Measurements from ENCODE around the gene MT1HL1.
"Not testable (repeated sequence)": the region's sequence is repeated elsewhere in the genome, so short reads cannot be mapped to it uniquely, and the experiment has no call there.

Gene MT1HL1

DNA sequence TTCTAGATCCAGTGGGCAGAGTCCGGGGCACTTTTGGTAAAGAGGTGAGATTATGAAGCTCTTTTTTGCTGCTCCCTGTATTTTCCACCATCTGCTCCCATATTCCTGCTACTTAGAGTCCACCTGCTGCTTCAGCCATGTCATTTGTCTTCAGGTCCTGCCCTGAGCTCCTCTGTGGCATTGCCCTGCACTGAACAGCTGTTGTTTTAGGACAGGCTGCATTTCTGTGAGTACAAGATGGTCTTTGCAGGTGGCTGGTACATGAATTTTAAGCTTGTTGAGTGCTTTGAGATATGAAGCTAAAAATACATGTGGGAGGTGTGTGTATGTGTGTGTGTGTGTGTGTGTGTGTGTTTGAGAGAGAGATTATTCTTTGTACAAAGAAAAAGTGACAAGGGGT, 21.9 kb downstream of the MT1HL1 start:
- Histone ChIP-seq H3K36me3 (ENCODE audit: control insufficient read depth, insufficient read depth, low read length) (no peaks in the 10 kb centered on the region), H3K27me3 (ENCODE audit: insufficient read depth, low read length, poor library complexity) (no peaks in the 10 kb centered on the region)
- DNase-seq: no peak

GRCh38 chr1:236981431-236981830, 22.8 kb downstream of the MT1HL1 start:
- not testable (repeated sequence) for H3K27ac ChIP-seq (ENCODE audit: low read depth, low read length); DNase-seq; H3K4me2 ChIP-seq (ENCODE audit: low read length); H3K36me3 ChIP-seq (ENCODE audit: control insufficient read depth, insufficient read depth, low read length); H3K4me1 ChIP-seq (ENCODE audit: control insufficient read depth, low read depth, low read length); H4K8ac ChIP-seq (ENCODE audit: low read depth, low read length); H2BK5ac ChIP-seq (ENCODE audit: low read length); H3K79me1 ChIP-seq (ENCODE audit: low read length); H3K18ac ChIP-seq (ENCODE audit: low read length); H3K56ac ChIP-seq (ENCODE audit: low read length); H3K27me3 ChIP-seq (ENCODE audit: insufficient read depth, low read length, poor library complexity); H2BK120ac ChIP-seq (ENCODE audit: low read depth, low read length); H4K5ac ChIP-seq (ENCODE audit: low read length); H3K9ac ChIP-seq (ENCODE audit: low read length); H3K4ac ChIP-seq (ENCODE audit: low read depth, low read length); H2BK15ac ChIP-seq (replicated peaks; ENCODE audit: low read depth); H3K23ac ChIP-seq (ENCODE audit: low read length); H3K79me2 ChIP-seq (ENCODE audit: control insufficient read depth, insufficient read depth, low read length); H3K4me3 ChIP-seq (ENCODE audit: low read length); H2AK5ac ChIP-seq (ENCODE audit: low read length)
- WGBS (ENCODE audit: extremely low coverage, insufficient coverage, low lambda C conversion rate): no CpG with 5 or more reads among the region's 20 CpGs

More for the DNA sequence above, 21.9 kb downstream of the MT1HL1 start:
- H3K4ac ChIP-seq (ENCODE audit: low read depth, low read length): no peak overlapping the region
- no peak overlapping the region for H2BK120ac ChIP-seq (ENCODE audit: low read depth, low read length)
- WGBS (ENCODE audit: extremely low coverage, insufficient coverage, low lambda C conversion rate): no CpG with 5 or more reads among the region's 1 CpG
- no peak overlapping the region for H3K23ac ChIP-seq (ENCODE audit: low read length)
- no peak overlapping the region for H4K5ac ChIP-seq (ENCODE audit: low read length)
- no peak overlapping the region for H2BK15ac ChIP-seq (replicated peaks; ENCODE audit: low read depth)
- no peak overlapping the region for H3K56ac ChIP-seq (ENCODE audit: low read length)
- H3K18ac ChIP-seq (ENCODE audit: low read length): no peak overlapping the region
- no peaks in the 10 kb centered on the region for H3K79me2 ChIP-seq (ENCODE audit: control insufficient read depth, insufficient read depth, low read length)
- no peaks in the 10 kb centered on the region for H3K4me1 ChIP-seq (ENCODE audit: control insufficient read depth, low read depth, low read length)
- H3K4me3 ChIP-seq (ENCODE audit: low read length): no peak overlapping the region
- no peak overlapping the region for H3K9ac ChIP-seq (ENCODE audit: low read length)
- H2BK5ac ChIP-seq (ENCODE audit: low read length): no peak overlapping the region
- no peaks in the 10 kb centered on the region for H3K79me1 ChIP-seq (ENCODE audit: low read length)
- no peak overlapping the region for H2AK5ac ChIP-seq (ENCODE audit: low read length)
- no peak overlapping the region for H3K27ac ChIP-seq (ENCODE audit: low read depth, low read length)
- no peak overlapping the region for H4K8ac ChIP-seq (ENCODE audit: low read depth, low read length)
- no peak overlapping the region for H3K4me2 ChIP-seq (ENCODE audit: low read length)

GRCh38 chr1:236980673-236981072, 23.6 kb downstream of the MT1HL1 start:
- WGBS (ENCODE audit: extremely low coverage, insufficient coverage, low lambda C conversion rate): no CpG with 5 or more reads among the region's 6 CpGs
- Histone ChIP-seq H3K4me3 (ENCODE audit: low read length) (no peak overlapping the region), H3K79me2 (ENCODE audit: control insufficient read depth, insufficient read depth, low read length) (no peaks in the 10 kb centered on the region), H3K56ac (ENCODE audit: low read length) (no peak overlapping the region), H2BK120ac (ENCODE audit: low read depth, low read length) (no peak overlapping the region), H3K36me3 (ENCODE audit: control insufficient read depth, insufficient read depth, low read length) (no peaks in the 10 kb centered on the region), H2BK15ac (replicated peaks; ENCODE audit: low read depth) (no peak overlapping the region), H3K9ac (ENCODE audit: low read length) (no peak overlapping the region), H3K4ac (ENCODE audit: low read depth, low read length) (no peak overlapping the region), H3K79me1 (ENCODE audit: low read length) (no peaks in the 10 kb centered on the region), H3K4me2 (ENCODE audit: low read length) (no peak overlapping the region), H2BK5ac (ENCODE audit: low read length) (no peak overlapping the region), H3K27ac (ENCODE audit: low read depth, low read length) (no peak overlapping the region), H3K18ac (ENCODE audit: low read length) (no peak overlapping the region), H4K8ac (ENCODE audit: low read depth, low read length) (no peak overlapping the region), H3K23ac (ENCODE audit: low read length) (no peak overlapping the region), H4K5ac (ENCODE audit: low read length) (no peak overlapping the region), H3K27me3 (ENCODE audit: insufficient read depth, low read length, poor library complexity) (no peaks in the 10 kb centered on the region), H3K4me1 (ENCODE audit: control insufficient read depth, low read depth, low read length) (no peaks in the 10 kb centered on the region), H2AK5ac (ENCODE audit: low read length) (no peak overlapping the region)
- no peak for DNase-seq

GRCh38 chr1:236979149-236979900, 24.9 kb downstream of the MT1HL1 start:
- no peaks in the 10 kb centered on the region for H3K79me2 ChIP-seq (ENCODE audit: control insufficient read depth, insufficient read depth, low read length)
- H2AK5ac ChIP-seq (ENCODE audit: low read length): no peak overlapping the region
- DNase-seq: no peak
- WGBS (ENCODE audit: extremely low coverage, insufficient coverage, low lambda C conversion rate): no CpG with 5 or more reads among the region's 13 CpGs
- no peak overlapping the region for H3K4ac ChIP-seq (ENCODE audit: low read depth, low read length)
- no peak overlapping the region for H3K27ac ChIP-seq (ENCODE audit: low read depth, low read length)
- H3K36me3 ChIP-seq (ENCODE audit: control insufficient read depth, insufficient read depth, low read length): no peaks in the 10 kb centered on the region
- H2BK5ac ChIP-seq (ENCODE audit: low read length): no peak overlapping the region
- H3K18ac ChIP-seq (ENCODE audit: low read length): no peak overlapping the region
- no peak overlapping the region for H3K4me2 ChIP-seq (ENCODE audit: low read length)
- no peak overlapping the region for H3K9ac ChIP-seq (ENCODE audit: low read length)
- no peak overlapping the region for H3K23ac ChIP-seq (ENCODE audit: low read length)
- no peak overlapping the region for H2BK15ac ChIP-seq (replicated peaks; ENCODE audit: low read depth)
- no peak overlapping the region for H4K8ac ChIP-seq (ENCODE audit: low read depth, low read length)
- H3K27me3 ChIP-seq (ENCODE audit: insufficient read depth, low read length, poor library complexity): no peaks in the 10 kb centered on the region
- no peak overlapping the region for H4K5ac ChIP-seq (ENCODE audit: low read length)
- no peak overlapping the region for H3K56ac ChIP-seq (ENCODE audit: low read length)
- no peak overlapping the region for H2BK120ac ChIP-seq (ENCODE audit: low read depth, low read length)
- H3K4me3 ChIP-seq (ENCODE audit: low read length): no peak overlapping the region
- no peaks in the 10 kb centered on the region for H3K79me1 ChIP-seq (ENCODE audit: low read length)
- H3K4me1 ChIP-seq (ENCODE audit: control insufficient read depth, low read depth, low read length): no peaks in the 10 kb centered on the region

DNA sequence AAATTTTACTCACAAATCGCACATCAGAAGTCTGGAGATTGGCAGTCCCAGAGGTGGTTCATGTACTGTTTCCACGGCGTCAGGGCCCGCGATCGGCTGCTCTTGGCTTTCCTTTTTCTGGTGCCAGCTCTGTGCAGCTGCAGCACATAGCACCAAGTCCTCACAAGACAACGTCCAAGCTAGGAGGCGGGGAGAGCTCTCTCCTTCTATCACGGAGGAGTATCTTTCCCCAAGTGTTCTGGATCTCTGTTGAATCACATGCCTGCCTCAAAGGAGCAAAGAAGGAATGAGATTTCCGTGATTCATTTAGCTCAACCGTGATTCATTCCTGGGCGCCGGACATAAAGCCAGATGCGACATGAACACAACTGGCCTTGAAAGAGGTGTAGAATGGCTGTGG, 25.5 kb downstream of the MT1HL1 start:
- H3K56ac ChIP-seq (ENCODE audit: low read length): no peak overlapping the region
- H2BK120ac ChIP-seq (ENCODE audit: low read depth, low read length): no peak overlapping the region
- no peaks in the 10 kb centered on the region for H3K79me2 ChIP-seq (ENCODE audit: control insufficient read depth, insufficient read depth, low read length)
- no peak overlapping the region for H3K9ac ChIP-seq (ENCODE audit: low read length)
- no peak overlapping the region for H4K8ac ChIP-seq (ENCODE audit: low read depth, low read length)
- H3K36me3 ChIP-seq (ENCODE audit: control insufficient read depth, insufficient read depth, low read length): no peaks in the 10 kb centered on the region
- DNase-seq: no peak
- H2BK5ac ChIP-seq (ENCODE audit: low read length): no peak overlapping the region
- no peak overlapping the region for H3K23ac ChIP-seq (ENCODE audit: low read length)
- no peak overlapping the region for H3K4me2 ChIP-seq (ENCODE audit: low read length)
- no peak overlapping the region for H2AK5ac ChIP-seq (ENCODE audit: low read length)
- no peak overlapping the region for H3K18ac ChIP-seq (ENCODE audit: low read length)
- no peaks in the 10 kb centered on the region for H3K27me3 ChIP-seq (ENCODE audit: insufficient read depth, low read length, poor library complexity)
- no CpG with 5 or more reads among the region's 14 CpGs for WGBS (ENCODE audit: extremely low coverage, insufficient coverage, low lambda C conversion rate)
- no peak overlapping the region for H3K4me3 ChIP-seq (ENCODE audit: low read length)
- H3K27ac ChIP-seq (ENCODE audit: low read depth, low read length): no peak overlapping the region
- H2BK15ac ChIP-seq (replicated peaks; ENCODE audit: low read depth): no peak overlapping the region
- no peaks in the 10 kb centered on the region for H3K79me1 ChIP-seq (ENCODE audit: low read length)
- no peak overlapping the region for H3K4ac ChIP-seq (ENCODE audit: low read depth, low read length)
- no peak overlapping the region for H4K5ac ChIP-seq (ENCODE audit: low read length)
- H3K4me1 ChIP-seq (ENCODE audit: control insufficient read depth, low read depth, low read length): no peaks in the 10 kb centered on the region

- Histone ChIP-seq H3K56ac (ENCODE audit: low read length) (no peak overlapping the region), H3K36me3 (ENCODE audit: control insufficient read depth, insufficient read depth, low read length) (no peaks in the 10 kb centered on the region), H3K9ac (ENCODE audit: low read length) (no peak overlapping the region), H3K23ac (ENCODE audit: low read length) (no peak overlapping the region), H3K18ac (ENCODE audit: low read length) (no peak overlapping the region), H3K4ac (ENCODE audit: low read depth, low read length) (no peak overlapping the region), H2AK5ac (ENCODE audit: low read length) (no peak overlapping the region), H4K8ac (ENCODE audit: low read depth, low read length) (no peak overlapping the region), H3K27ac (ENCODE audit: low read depth, low read length) (no peak overlapping the region), H2BK5ac (ENCODE audit: low read length) (no peak overlapping the region), H3K4me2 (ENCODE audit: low read length) (no peak overlapping the region), H3K4me3 (ENCODE audit: low read length) (no peak overlapping the region), H2BK120ac (ENCODE audit: low read depth, low read length) (no peak overlapping the region), H2BK15ac (replicated peaks; ENCODE audit: low read depth) (no peak overlapping the region), H3K4me1 (ENCODE audit: control insufficient read depth, low read depth, low read length) (no peaks in the 10 kb centered on the region), H3K79me2 (ENCODE audit: control insufficient read depth, insufficient read depth, low read length) (no peaks in the 10 kb centered on the region), H3K79me1 (ENCODE audit: low read length) (no peaks in the 10 kb centered on the region), H3K27me3 (ENCODE audit: insufficient read depth, low read length, poor library complexity) (no peaks in the 10 kb centered on the region), H4K5ac (ENCODE audit: low read length) (no peak overlapping the region)
- DNase-seq: no peak
- WGBS (ENCODE audit: extremely low coverage, insufficient coverage, low lambda C conversion rate): no CpG with 5 or more reads among the region's 6 CpGs
These were observed 28.8 kb downstream of the MT1HL1 start for GRCh38 chr1:236975461-236975860.
